ENCODE results near the gene URB1.

- no peak for TF ChIP-seq POLR2A (IDR thresholded peaks at IDR 0.05)
- TF ChIP-seq CTCF (IDR thresholded peaks at IDR 0.05) = no peak
These were observed 33.8 kb upstream of the URB1 start for GRCh38 chr21:32426592-32427051.
